Subcutaneous adipose tissue (tissue), 4 donors: Measurements from ENCODE around the gene GRN. TPM values are rescaled to one million over a fixed set of nuclear protein-coding genes. Genes with fewer than 3 reads are reported as not detected.

Experiments
- total RNA-seq, 4 donors: library from RNA; depleted of rRNA; stranded (reverse); fragments of >200 nt; gene quantifications; one replicate each; pipeline ENCODE4 v1.1.0, GENCODE V29; 2016
- TF ChIP-seq, protein P1 (sequence below): fragments of 450-650 bp; IDR thresholded peaks from one replicate; pipeline ENCODE4 v1.5.1; 2016; ENCODE audit warnings: low read depth, mild to moderate bottlenecking, control low read depth, antibody characterized with exemption, moderate library complexity

The GRN gene
- total RNA-seq, 4 donors from 2014 or later: 201 to 823 (median 325) TPM

DNA sequence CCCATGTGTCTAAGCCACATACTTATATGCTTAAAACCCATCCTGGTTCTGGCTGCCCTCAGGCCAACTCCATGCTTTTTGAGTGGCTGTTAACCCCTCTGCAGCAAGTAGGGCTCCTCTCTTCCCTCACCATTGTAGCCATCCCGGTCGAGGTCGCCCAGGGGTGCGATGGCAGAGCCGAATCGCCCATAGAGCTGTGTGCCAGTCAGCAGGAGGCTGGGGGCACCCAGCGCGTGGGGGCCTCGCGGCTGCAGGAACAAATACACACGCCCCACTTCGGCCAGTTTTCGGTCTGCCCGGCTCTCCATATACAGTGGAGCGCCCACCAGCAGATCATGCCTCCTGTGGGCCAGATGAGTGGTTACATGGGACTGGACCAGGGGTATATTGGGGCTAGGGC is 38.3 kb downstream of the GRN start:
- TF ChIP-seq, protein P1, sequence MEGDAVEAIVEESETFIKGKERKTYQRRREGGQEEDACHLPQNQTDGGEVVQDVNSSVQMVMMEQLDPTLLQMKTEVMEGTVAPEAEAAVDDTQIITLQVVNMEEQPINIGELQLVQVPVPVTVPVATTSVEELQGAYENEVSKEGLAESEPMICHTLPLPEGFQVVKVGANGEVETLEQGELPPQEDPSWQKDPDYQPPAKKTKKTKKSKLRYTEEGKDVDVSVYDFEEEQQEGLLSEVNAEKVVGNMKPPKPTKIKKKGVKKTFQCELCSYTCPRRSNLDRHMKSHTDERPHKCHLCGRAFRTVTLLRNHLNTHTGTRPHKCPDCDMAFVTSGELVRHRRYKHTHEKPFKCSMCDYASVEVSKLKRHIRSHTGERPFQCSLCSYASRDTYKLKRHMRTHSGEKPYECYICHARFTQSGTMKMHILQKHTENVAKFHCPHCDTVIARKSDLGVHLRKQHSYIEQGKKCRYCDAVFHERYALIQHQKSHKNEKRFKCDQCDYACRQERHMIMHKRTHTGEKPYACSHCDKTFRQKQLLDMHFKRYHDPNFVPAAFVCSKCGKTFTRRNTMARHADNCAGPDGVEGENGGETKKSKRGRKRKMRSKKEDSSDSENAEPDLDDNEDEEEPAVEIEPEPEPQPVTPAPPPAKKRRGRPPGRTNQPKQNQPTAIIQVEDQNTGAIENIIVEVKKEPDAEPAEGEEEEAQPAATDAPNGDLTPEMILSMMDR: no peak

DNA sequence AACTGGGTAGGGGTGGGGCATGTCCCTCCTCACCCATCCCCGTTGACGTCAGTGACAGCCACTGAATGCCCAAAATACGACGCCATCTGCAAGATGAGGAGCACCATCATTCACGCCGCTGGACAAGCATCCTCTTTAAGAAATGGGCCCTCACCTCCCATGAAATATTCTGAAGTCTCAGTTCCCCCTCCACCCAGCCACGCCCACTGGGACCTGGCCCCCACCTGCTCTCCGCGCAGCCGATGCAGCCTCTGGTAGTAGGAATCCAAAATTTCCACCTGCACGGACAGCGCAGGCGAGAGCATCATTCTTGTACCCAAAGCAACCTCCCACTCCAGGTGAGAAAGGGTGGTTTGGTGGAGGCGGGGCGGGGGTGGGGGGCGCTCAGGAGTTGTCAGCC is 38.8 kb downstream of the GRN start:
- TF ChIP-seq, protein P1: no peak

DNA sequence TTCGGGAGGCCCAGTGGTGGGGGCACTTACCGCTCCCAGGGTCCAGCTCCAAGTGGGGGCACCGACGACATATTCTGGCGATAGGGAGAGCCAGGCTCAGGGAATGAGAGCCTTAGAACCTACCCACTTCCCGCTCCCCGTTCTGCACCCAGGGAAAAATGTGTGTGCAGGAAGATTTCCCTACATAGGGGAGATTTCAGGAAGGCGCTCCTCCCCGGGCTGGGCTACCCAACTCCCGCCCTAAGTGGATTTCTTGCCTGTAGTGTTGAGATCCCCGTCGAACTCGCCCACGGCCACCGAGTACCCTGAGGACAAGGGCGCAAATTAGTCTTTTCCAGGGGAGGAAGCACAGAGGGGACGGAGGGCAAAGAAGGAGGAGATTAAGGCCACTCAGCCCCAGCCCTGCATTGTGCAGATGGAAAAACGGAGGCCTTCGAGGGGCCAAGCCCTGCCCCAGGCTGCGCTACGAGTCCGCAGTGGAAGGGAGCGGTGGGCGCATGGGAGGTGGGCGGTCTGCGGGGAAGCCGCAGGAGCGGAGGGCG is 39.2 kb downstream of the GRN start:
- TF ChIP-seq, protein P1: no peak

DNA sequence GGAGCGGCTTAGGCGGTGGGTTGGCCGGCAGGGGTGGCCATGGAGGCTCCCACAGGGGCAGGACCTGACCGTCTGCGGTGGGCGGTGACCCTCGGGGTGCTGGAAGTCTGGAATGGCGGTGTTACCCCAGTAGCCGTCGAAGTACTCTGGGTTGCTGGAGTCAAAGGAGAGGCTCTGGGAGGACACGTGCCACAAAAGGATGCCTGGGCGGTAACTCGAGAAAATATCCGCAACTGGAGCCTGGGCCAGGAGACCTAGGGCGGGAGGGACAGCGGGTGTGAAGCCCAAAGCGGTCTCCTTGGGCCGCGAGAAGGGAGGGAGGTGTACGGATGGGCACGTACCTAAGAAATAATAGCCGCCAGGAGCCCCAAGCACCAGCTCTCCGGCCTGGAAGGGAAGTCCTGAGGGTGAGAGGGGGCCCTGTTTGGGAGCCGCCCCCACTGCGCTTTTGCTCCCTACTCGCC is 39.8 kb downstream of the GRN start:
- TF ChIP-seq, protein P1: no peak

DNA sequence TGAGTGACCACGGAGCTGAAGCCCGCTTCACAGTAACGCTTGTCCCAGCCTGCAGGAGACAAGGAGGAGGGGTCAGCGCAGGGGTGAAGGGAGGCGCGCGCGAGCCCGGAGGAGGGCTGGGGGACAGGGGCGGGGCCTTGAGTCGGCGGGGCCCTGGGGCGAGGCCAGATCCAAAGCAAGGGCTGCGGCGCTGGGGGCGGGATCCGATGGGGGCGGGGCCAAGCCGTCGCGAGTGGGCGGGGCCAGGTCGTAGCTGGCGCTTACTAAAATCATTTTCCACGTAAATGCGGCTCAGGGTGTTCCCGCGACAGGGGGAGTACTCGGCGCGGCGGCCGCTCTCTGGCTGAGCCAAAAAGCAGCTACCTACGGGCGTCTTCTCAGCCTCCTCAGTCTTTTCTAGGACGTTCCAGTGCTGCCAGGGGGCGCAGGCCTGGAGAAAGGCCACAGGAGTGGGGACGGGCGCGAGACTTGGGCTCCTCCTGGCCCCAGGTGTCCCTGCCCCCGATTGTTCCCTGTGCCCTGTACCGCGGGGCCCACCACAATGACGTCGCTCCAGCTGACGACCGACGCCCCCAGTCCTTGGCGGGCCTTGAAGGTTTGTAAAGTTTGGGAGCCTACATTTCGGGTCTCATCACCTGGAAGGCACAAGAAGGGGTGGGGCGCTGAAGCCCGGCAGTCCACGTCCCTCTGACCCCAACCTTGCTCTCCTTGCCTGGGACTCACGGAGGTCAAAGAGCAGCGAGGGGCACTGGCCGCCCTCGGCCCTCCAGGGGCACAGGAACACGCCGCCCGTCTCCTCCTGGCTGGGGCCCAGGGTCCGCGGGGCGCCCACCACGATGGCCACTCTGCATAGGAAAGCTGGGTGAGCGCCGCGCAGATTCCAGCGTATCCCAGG is 40.4 kb downstream of the GRN start:
- TF ChIP-seq, protein P1: no peak

DNA sequence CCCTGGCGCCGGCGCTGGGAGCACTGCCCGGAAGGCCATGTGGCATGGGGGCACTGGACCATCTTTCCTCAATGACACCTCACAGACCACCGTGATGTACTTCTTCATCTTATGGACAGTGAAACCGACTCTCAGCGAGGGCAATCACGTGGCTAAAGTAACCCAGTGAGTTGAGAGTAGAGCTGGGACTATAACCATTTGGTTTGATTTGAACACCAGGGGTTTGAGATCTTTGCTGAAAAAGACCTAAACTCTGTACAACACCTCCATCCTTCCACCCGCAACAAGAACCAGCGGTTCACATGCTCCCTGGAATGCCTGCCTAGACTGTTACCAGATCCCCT is 41.1 kb downstream of the GRN start:
- TF ChIP-seq, protein P1: no peak

DNA sequence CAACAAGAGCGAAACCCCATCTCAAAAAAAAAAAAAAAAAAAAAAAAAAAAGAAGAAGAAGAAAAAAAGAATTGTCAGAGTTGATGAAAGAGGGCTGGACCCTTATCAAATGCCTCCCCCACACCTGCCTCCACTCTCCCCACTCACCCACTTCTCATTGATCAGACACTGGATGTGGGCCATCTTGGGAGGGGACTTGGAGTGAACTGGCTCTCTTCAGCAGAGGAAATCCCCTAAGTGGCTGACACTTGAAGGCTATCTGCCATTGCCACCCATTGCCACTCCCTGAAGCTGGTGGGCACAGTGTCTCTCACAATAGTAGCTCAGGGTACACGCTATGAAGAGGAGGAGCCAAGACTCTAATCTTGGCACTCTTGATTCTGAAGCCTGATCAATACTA is 42.7 kb downstream of the GRN start:
- TF ChIP-seq, protein P1: no peak
